GM10266 (cell line): ENCODE data around the gene BRD2.
A peak's percentile ranks its signal among the peaks of the same experiment; 100 is the strongest.

ENCODE experiments used
- DNase-seq: peaks from one replicate; pipeline ENCODE4 v3.0.0; 2012; ENCODE audit errors: extremely low spot score
- CTCF ChIP-seq: IDR thresholded peaks from 2 replicates; pipeline ENCODE4 v1.5.1; 2012; ENCODE audit warnings: mild to moderate bottlenecking, low read depth; ENCODE audit not compliant: control insufficient read depth, insufficient read depth; ENCODE audit errors: missing control alignments

BRD2 gene

GRCh38 chr6:32973144-32974015 lies 5.0 kb downstream of the BRD2 start:
- no peak for TF ChIP-seq CTCF
- peak; percentile 38 for DNase-seq

GRCh38 chr6:32974016-32974333 lies 5.6 kb downstream of the BRD2 start:
- TF ChIP-seq CTCF, result no peak
- no peak for DNase-seq

- no peak for DNase-seq
- TF ChIP-seq CTCF, result no peak
Observed at GRCh38 chr6:32974541-32975308, 6.3 kb downstream of the BRD2 start.

- TF ChIP-seq CTCF, result no peak
- DNase-seq, result no peak
Observed at GRCh38 chr6:32975886-32976285, 7.5 kb downstream of the BRD2 start.

GRCh38 chr6:32976334-32977069 lies 8.1 kb downstream of the BRD2 start:
- no peak for TF ChIP-seq CTCF
- no peak for DNase-seq

GRCh38 chr6:32977272-32977952 lies 9.0 kb downstream of the BRD2 start:
- no peak for DNase-seq
- no peak for TF ChIP-seq CTCF
